ENCODE measurements around the gene PLOD1. TPM values are rescaled to one million over a fixed set of nuclear protein-coding genes. Genes with fewer than 3 reads are reported as not detected.

PLOD1 gene
- total RNA-seq, 2 donors from 2014 or later, result 56.1 to 58.1 TPM

GRCh38 chr1:11977625-11978024, 43.1 kb downstream of the PLOD1 start:
- no peak for DNase-seq (ENCODE audit: low spot score)
- H3K4me3 ChIP-seq, result no peak overlapping the region
- TF ChIP-seq CTCF (IDR thresholded peaks at IDR 0.05), result no peak
- peaks cover 0 to 35% of the 10 kb centered on the region in 2 donors for H3K4me1 ChIP-seq
- H3K27me3 ChIP-seq, result no peaks in the 10 kb centered on the region
- H3K27ac ChIP-seq, result no peak overlapping the region
- H3K9me3 ChIP-seq, result no peaks in the 10 kb centered on the region
- H3K36me3 ChIP-seq, result peaks cover 34% of the 10 kb centered on the region

- no peaks in the 10 kb centered on the region for H3K9me3 ChIP-seq
- no peak overlapping the region for H3K4me3 ChIP-seq
- peak overlapping the region; percentile 95 for H3K27ac ChIP-seq
- H3K36me3 ChIP-seq, result peaks cover 34% of the 10 kb centered on the region
- no peak for DNase-seq (ENCODE audit: low spot score)
- no peak for TF ChIP-seq CTCF (IDR thresholded peaks at IDR 0.05)
- peaks cover 0 to 42% of the 10 kb centered on the region in 2 donors for H3K4me1 ChIP-seq
- no peaks in the 10 kb centered on the region for H3K27me3 ChIP-seq
Observed at GRCh38 chr1:11978301-11978700, 43.8 kb downstream of the PLOD1 start.

GRCh38 chr1:11979028-11979850, 44.7 kb downstream of the PLOD1 start:
- Histone ChIP-seq H3K4me1 (peaks cover 0 to 48% of the 10 kb centered on the region in 2 donors), H3K27ac (peak overlapping the region; percentile 95), H3K27me3 (no peaks in the 10 kb centered on the region), H3K4me3 (peak overlapping the region; percentile 80 to 90), H3K36me3 (peaks cover 34% of the 10 kb centered on the region), H3K9me3 (no peaks in the 10 kb centered on the region)
- DNase-seq (ENCODE audit: low spot score), result no peak
- no peak for TF ChIP-seq CTCF (IDR thresholded peaks at IDR 0.05)

GRCh38 chr1:11979851-11980675, 45.5 kb downstream of the PLOD1 start, which contains the start of gene MFN2:
MFN2 (plus strand) TSS chr1:11980444; CDS start chr1:11989169, 8,725 bp downstream.
- no peaks in the 10 kb centered on the region for H3K9me3 ChIP-seq
- peak within 1 kb of the TSS; percentile 80 to 90 for H3K4me3 ChIP-seq
- no peak for TF ChIP-seq CTCF (IDR thresholded peaks at IDR 0.05)
- DNase-seq (ENCODE audit: low spot score), result peak; percentile 97
- peaks cover 0 to 57% of the 10 kb centered on the region in 2 donors for H3K4me1 ChIP-seq
- peaks cover 34% of the 10 kb centered on the region for H3K36me3 ChIP-seq
- H3K27me3 ChIP-seq, result no peaks in the 10 kb centered on the region
- peak within 1 kb of the TSS; percentile 95 for H3K27ac ChIP-seq

- Histone ChIP-seq H3K4me1 (peaks cover 0 to 60% of the 10 kb centered on the region in 2 donors), H3K27ac (peak overlapping the region; percentile 95), H3K36me3 (peaks cover 36% of the 10 kb centered on the region), H3K27me3 (no peaks in the 10 kb centered on the region), H3K9me3 (no peaks in the 10 kb centered on the region), H3K4me3 (peak overlapping the region; percentile 80 to 90)
- no peak for DNase-seq (ENCODE audit: low spot score)
- TF ChIP-seq CTCF (IDR thresholded peaks at IDR 0.05), result no peak
Observed at GRCh38 chr1:11980676-11980972, 46.1 kb downstream of the PLOD1 start.
